K562 (cell line): ENCODE results near the gene AMBRA1. TPM values are rescaled to one million over a fixed set of nuclear protein-coding genes. Genes with fewer than 3 reads are reported as not detected.

Experiments used
- CUX1 ChIP-seq: fragments of 200-800 bp; sonication (Bioruptor generic); IDR thresholded peaks from 2 replicates; pipeline ENCODE4 v1.6.1; 2016; ENCODE audit warnings: missing genetic modification characterization, missing compliant biosample characterization
- KAT2B ChIP-seq: IDR thresholded peaks from one replicate; pipeline ENCODE4 v1.6.1; 2012; ENCODE audit warnings: low read depth, mild to moderate bottlenecking, control low read depth, inconsistent platforms, low read length, moderate library complexity
- L3MBTL2 ChIP-seq: fragments of 450-650 bp; IDR thresholded peaks from 2 replicates; pipeline ENCODE4 v1.6.1; 2016; ENCODE audit warnings: mild to moderate bottlenecking, moderate library complexity
- NFXL1 ChIP-seq: fragments of 450-650 bp; formaldehyde crosslinking; IDR thresholded peaks from 2 replicates; pipeline ENCODE4 v1.4.0; 2021; ENCODE audit warnings: mild to moderate bottlenecking
- NR2C2 ChIP-seq, 2 experiments: fragments of 200-800 bp in 1 of 2; sonication (Bioruptor generic) in 1 of 2; sonication (generic) in 1 of 2; formaldehyde crosslinking in 1 of 2; IDR thresholded peaks; 2 replicates each; pipeline versions ENCODE4 v1.6.1 to v1.8.0; 2016 to 2022; ENCODE audit warnings: mild to moderate bottlenecking in 1 of 2, missing compliant biosample characterization in 1 of 2, missing genetic modification characterization in 1 of 2, missing genetic modification reagents in 1 of 2
- RBM39 ChIP-seq: fragments of 200-400 bp; formaldehyde crosslinking; optimal IDR thresholded peaks from 2 replicates; pipeline ENCODE3; 2018; ENCODE audit warnings: low read depth, low read length
- YY1 ChIP-seq, 3 experiments: IDR thresholded peaks; 2 replicates each; pipeline ENCODE4 v1.6.1; 2011; ENCODE audit warnings: low read length in 2 of 3, mild to moderate bottlenecking in 2 of 3, moderate library complexity in 2 of 3, borderline replicate concordance in 1 of 3, control low read depth in 1 of 3, low read depth in 1 of 3; ENCODE audit not compliant: insufficient read depth in 3 of 3, insufficient replicate concordance in 2 of 3, control insufficient read depth in 1 of 3, insufficient read length in 1 of 3; ENCODE audit errors: extremely low read depth in 1 of 3
- ZNF311 ChIP-seq: fragments of 250-450 bp; sonication (Bioruptor Pico); IDR thresholded peaks from 2 replicates; pipeline ENCODE4 v1.4.0; 2020; ENCODE audit warnings: mild to moderate bottlenecking, moderate library complexity
- ZNF766 ChIP-seq: fragments of 200-800 bp; sonication (Bioruptor generic); conservative IDR thresholded peaks from 2 replicates; pipeline ENCODE4 v1.6.1; 2016; ENCODE audit warnings: missing genetic modification characterization, missing compliant biosample characterization
- polyA plus RNA-seq, 8 experiments: library from polyadenylated mRNA; depleted of rRNA in 4 of 8; stranded (reverse) in 5 of 8; unstranded in 3 of 8; fragments of >200 nt; fragmentation: Nextera tagmentation in 2 of 8; fragmentation: Illumina TruSeq in 1 of 8; extraction: Ambion mirVana in 2 of 8; extraction: Trizol in 1 of 8; gene quantifications; 2 replicates each; pipeline versions ENCODE4 v1.2.1 to v1.2.3, GENCODE V29; 2011 to 2014; ENCODE audit warnings: inconsistent platforms in 1 of 8, missing spikeins in 1 of 8
- total RNA-seq, 7 experiments: library from RNA; depleted of rRNA in 6 of 7; stranded (reverse); fragments of >200 nt in 6 of 7; fragmentation: Illumina TruSeq in 2 of 7; extraction: Trizol in 2 of 7; gene quantifications; 2 replicates each; pipeline versions ENCODE4 v1.2.1 to v1.2.3, GENCODE V29; 2011 to 2021; ENCODE audit warnings: low replicate concordance in 1 of 7
- TF ChIP-seq, protein P1 (sequence below), 2 experiments: IDR thresholded peaks; 2 replicates each; pipeline ENCODE4 v1.6.1; 2011; ENCODE audit warnings: borderline replicate concordance in 1 of 2, control low read depth in 1 of 2, low read depth in 1 of 2, low read length in 1 of 2, mild to moderate bottlenecking in 1 of 2, mixed read lengths in 1 of 2, moderate library complexity in 1 of 2; ENCODE audit not compliant: insufficient read depth in 1 of 2, insufficient read length in 1 of 2, poor library complexity in 1 of 2, severe bottlenecking in 1 of 2; ENCODE audit errors: extremely low read depth in 1 of 2
- TF ChIP-seq, protein P2 (sequence below): fragments of 450-650 bp; IDR thresholded peaks from 2 replicates; pipeline ENCODE4 v1.6.1; 2016; ENCODE audit warnings: antibody characterized with exemption
- TF ChIP-seq, protein P3 (sequence below): fragments of 450-650 bp; formaldehyde crosslinking; conservative IDR thresholded peaks from 2 replicates; pipeline ENCODE4 v1.4.0; 2022; ENCODE audit warnings: mild to moderate bottlenecking, missing genetic modification characterization

The AMBRA1 gene
- total and polyA plus RNA-seq, 9 of the 15 experiments (the other 6 are each of a cell fraction or from before 2014, with no cell fraction given), result 0.15 to 24.5 (median 13.0) TPM

DNA sequence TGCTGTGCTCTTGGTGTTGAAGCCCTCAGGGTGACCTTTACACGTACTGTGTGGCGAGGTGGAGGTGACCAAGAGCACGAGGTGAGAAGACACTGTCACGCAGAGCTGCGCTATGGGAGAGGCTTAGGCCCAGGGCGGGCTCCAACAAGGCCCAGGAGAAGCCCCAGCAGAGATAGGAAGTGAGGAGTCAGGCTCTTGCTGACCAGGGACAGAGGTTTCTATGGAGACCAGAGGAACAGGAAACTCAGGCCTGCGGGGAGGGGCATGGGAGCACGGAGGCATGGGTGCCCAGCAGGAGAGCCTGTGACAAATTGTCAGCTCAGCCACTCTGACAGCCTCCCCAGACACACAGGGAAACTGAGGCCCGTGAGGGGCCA lies 230.8 kb downstream of the AMBRA1 start (continued):
- TF ChIP-seq RBM39, result no peak
- TF ChIP-seq, protein P1, sequence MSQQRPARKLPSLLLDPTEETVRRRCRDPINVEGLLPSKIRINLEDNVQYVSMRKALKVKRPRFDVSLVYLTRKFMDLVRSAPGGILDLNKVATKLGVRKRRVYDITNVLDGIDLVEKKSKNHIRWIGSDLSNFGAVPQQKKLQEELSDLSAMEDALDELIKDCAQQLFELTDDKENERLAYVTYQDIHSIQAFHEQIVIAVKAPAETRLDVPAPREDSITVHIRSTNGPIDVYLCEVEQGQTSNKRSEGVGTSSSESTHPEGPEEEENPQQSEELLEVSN (IDR thresholded peaks at IDR 0.05; ENCODE audit: borderline replicate concordance in 1 of 2, extremely low read depth in 1 of 2, insufficient read depth in 1 of 2, insufficient read length in 1 of 2, low read depth in 1 of 2, low read length in 1 of 2, poor library complexity in 1 of 2, severe bottlenecking in 1 of 2), result peak in 1 of 2 experiments; percentile 22
- 0 out of 2 replicates have a peak, but pooled peaks have one; percentile 65 for TF ChIP-seq CUX1 (CRISPR knock-in tag)
- TF ChIP-seq, protein P2, sequence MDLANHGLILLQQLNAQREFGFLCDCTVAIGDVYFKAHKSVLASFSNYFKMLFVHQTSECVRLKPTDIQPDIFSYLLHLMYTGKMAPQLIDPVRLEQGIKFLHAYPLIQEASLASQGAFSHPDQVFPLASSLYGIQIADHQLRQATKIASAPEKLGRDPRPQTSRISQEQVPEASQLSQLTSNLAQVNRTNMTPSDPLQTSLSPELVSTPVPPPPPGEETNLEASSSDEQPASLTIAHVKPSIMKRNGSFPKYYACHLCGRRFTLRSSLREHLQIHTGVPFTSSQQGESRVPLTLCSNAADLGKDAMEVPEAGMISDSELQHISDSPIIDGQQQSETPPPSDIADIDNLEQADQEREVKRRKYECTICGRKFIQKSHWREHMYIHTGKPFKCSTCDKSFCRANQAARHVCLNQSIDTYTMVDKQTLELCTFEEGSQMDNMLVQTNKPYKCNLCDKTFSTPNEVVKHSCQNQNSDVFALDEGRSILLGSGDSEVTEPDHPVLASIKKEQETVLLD, result no peak
- TF ChIP-seq L3MBTL2, result 0 out of 2 replicates have a peak, but pooled peaks have one; percentile 26
- TF ChIP-seq, protein P3, sequence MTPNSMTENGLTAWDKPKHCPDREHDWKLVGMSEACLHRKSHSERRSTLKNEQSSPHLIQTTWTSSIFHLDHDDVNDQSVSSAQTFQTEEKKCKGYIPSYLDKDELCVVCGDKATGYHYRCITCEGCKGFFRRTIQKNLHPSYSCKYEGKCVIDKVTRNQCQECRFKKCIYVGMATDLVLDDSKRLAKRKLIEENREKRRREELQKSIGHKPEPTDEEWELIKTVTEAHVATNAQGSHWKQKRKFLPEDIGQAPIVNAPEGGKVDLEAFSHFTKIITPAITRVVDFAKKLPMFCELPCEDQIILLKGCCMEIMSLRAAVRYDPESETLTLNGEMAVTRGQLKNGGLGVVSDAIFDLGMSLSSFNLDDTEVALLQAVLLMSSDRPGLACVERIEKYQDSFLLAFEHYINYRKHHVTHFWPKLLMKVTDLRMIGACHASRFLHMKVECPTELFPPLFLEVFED, result peak; percentile 66; the same call in 1 of the 2 replicates
- no peak for TF ChIP-seq KAT2B
- 0 out of 2 replicates have a peak, but pooled peaks have one; percentile 39 for TF ChIP-seq ZNF766 (CRISPR knock-in tag)
- no peak for TF ChIP-seq NR2C2 (CRISPR knock-in tag; IDR thresholded peaks at IDR 0.05)
- 0 out of 2 replicates have a peak, but pooled peaks have one; percentile 16 for TF ChIP-seq NR2C2 (tag; IDR thresholded peaks at IDR 0.05)
- 0 out of 2 replicates have a peak, but pooled peaks have one; percentile 55 for TF ChIP-seq NFXL1 (CRISPR knock-in tag)
- peak in 1 of 3 experiments; percentile 18 for TF ChIP-seq YY1 (IDR thresholded peaks at IDR 0.05; ENCODE audit: borderline replicate concordance in 1 of 3, control insufficient read depth in 1 of 3, extremely low read depth in 1 of 3, insufficient read depth in 3 of 3, insufficient read length in 1 of 3, insufficient replicate concordance in 2 of 3, low read depth in 1 of 3, low read length in 2 of 3)
- TF ChIP-seq ZNF311 (CRISPR knock-in tag), result 0 out of 2 replicates have a peak, but pooled peaks have one; percentile 75
